Mucosa of descending colon (tissue), 3 donors: ENCODE measurements around the gene HBG1. TPM values are rescaled to one million over a fixed set of nuclear protein-coding genes. Genes with fewer than 3 reads are reported as not detected.

Experiments
- ATAC-seq: fragments of 200-7000 bp; cut with Tn5 transposase; one replicate; pipeline ENCODE4 v1.9.1; 2020; ENCODE audit warnings: mild to moderate bottlenecking, moderate library complexity
- DNase-seq, 3 donors: peaks; one replicate each; pipeline ENCODE4 v3.0.0-alpha.2; 2020
- H3K36me3 ChIP-seq: fragments of 200-600 bp; one replicate; pipeline ENCODE4 v1.8.0; 2021; ENCODE audit warnings: low read depth, mild to moderate bottlenecking
- H3K4me1 ChIP-seq: fragments of 200-600 bp; one replicate; pipeline ENCODE4 v1.8.0; 2021; ENCODE audit warnings: low read depth, mild to moderate bottlenecking
- H3K4me3 ChIP-seq: fragments of 200-600 bp; one replicate; pipeline ENCODE4 v1.8.0; 2021; ENCODE audit warnings: mild to moderate bottlenecking
- H3K9me3 ChIP-seq: fragments of 200-600 bp; one replicate; pipeline ENCODE4 v1.8.0; 2021; ENCODE audit warnings: mild to moderate bottlenecking
- CTCF ChIP-seq: fragments of 200-600 bp; IDR thresholded peaks from one replicate; pipeline ENCODE4 v1.8.0; 2022; ENCODE audit warnings: antibody characterized with exemption, mild to moderate bottlenecking
- intact Hi-C, 2 donors: fragments of 100-400 bp; cut with DNase I in 1 of 2; cut with micrococcal nuclease in 1 of 2; formaldehyde crosslinking; loops; one replicate each; pipeline versions ENCODE4 v1.11.0 to v1.11.1; 2022; cut with DNase I, micrococcal nuclease
- total RNA-seq, 3 donors: library from RNA; stranded (reverse); fragmentation: NEBNext Ultra II Directional in 2 of 3; extraction: Animal tissue kit (Norgen Biotek cat#: 25700) in 2 of 3; gene quantifications; one replicate each; pipeline versions ENCODE4 v1.2.1 to v1.2.4, GENCODE V29; 2021 to 2023
- donor health status: DM: no; HTN: no; CAD: no; lungs with moderate emphysema.
- donor health status: DM: no; HTN: no; CAD: no.
- donor health status: DM: no; HTN: yes; CAD: no.

Gene HBG1
- total RNA-seq, 3 donors from 2014 or later = not detected

- no peaks in the 10 kb centered on the region for H3K9me3 ChIP-seq
- ATAC-seq (no peak), DNase-seq (no peak)
- intact Hi-C loops = no loop called here
- no peak for TF ChIP-seq CTCF
- no peak overlapping the region for H3K4me3 ChIP-seq
- H3K36me3 ChIP-seq = no peaks in the 10 kb centered on the region
- no peaks in the 10 kb centered on the region for H3K4me1 ChIP-seq
These were observed 36.7 kb upstream of the HBG1 start for GRCh38 chr11:5286351-5286750.

- no peak for DNase-seq
- TF ChIP-seq CTCF = no peak
- H3K36me3 ChIP-seq = no peaks in the 10 kb centered on the region
- intact Hi-C loops = no loop called here
- ATAC-seq = no peak
- no peaks in the 10 kb centered on the region for H3K4me1 ChIP-seq
- no peaks in the 10 kb centered on the region for H3K9me3 ChIP-seq
- no peak overlapping the region for H3K4me3 ChIP-seq
These were observed 36.2 kb upstream of the HBG1 start for GRCh38 chr11:5285703-5286340.

DNA sequence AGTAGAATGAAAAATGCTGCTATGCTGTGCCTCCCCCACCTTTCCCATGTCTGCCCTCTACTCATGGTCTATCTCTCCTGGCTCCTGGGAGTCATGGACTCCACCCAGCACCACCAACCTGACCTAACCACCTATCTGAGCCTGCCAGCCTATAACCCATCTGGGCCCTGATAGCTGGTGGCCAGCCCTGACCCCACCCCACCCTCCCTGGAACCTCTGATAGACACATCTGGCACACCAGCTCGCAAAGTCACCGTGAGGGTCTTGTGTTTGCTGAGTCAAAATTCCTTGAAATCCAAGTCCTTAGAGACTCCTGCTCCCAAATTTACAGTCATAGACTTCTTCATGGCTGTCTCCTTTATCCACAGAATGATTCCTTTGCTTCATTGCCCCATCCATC is 35.0 kb upstream of the HBG1 start:
- no peaks in the 10 kb centered on the region for H3K9me3 ChIP-seq
- H3K4me3 ChIP-seq = no peak overlapping the region
- no peaks in the 10 kb centered on the region for H3K4me1 ChIP-seq
- TF ChIP-seq CTCF = no peak
- H3K36me3 ChIP-seq = no peaks in the 10 kb centered on the region
- ATAC-seq (no peak), DNase-seq (no peak)
- intact Hi-C loops = no loop called here

DNA sequence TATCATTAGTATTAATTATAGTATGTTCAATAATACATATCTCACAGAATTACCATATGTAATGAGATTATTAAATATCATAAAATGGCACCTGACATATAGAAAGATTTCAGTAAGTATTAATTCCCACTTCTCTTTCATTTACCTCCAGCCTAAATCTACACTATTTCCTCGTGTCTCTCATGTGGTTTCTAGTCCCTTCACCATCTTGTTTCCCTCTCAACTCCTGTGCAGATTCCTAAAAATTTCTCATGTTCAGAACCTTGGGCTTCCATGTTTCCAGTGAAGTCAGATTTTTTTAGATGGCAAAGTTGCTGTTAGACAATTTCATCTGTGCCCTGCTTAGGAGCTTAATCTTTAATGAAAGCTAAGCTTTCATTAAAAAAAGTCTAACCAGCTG is 34.2 kb upstream of the HBG1 start:
- no peak for TF ChIP-seq CTCF
- H3K9me3 ChIP-seq = no peaks in the 10 kb centered on the region
- intact Hi-C loops = no loop called here
- DNase-seq = no peak
- no peak overlapping the region for H3K4me3 ChIP-seq
- H3K36me3 ChIP-seq = no peaks in the 10 kb centered on the region
- no peak for ATAC-seq
- H3K4me1 ChIP-seq = no peaks in the 10 kb centered on the region

- DNase-seq (no peak), ATAC-seq (no peak)
- Histone ChIP-seq H3K9me3 (no peaks in the 10 kb centered on the region), H3K4me1 (no peaks in the 10 kb centered on the region), H3K4me3 (no peak overlapping the region), H3K36me3 (no peaks in the 10 kb centered on the region)
- TF ChIP-seq CTCF = no peak
- intact Hi-C loops = no loop called here
These were observed 33.4 kb upstream of the HBG1 start for GRCh38 chr11:5283086-5283485.

DNA sequence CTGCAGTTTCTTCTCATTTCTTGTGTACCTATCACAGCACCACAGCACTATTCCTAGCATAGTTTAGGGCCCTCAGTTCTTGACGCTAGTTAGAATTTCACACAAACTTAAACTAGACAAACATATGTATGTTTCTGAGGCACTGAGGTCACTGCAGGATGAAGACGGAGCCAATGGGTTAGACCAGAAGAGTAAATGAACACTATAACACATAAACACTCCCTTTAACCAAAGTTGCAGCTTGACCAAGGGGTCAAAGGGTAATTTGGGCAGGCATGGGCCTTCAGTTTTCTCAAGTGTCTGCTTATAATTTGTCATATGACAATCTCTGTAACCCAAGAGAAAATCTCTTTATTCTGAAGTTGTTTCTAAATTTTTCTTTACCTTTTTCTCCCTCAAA is 33.0 kb upstream of the HBG1 start:
- intact Hi-C loops = no loop called here
- H3K4me1 ChIP-seq = no peaks in the 10 kb centered on the region
- no peaks in the 10 kb centered on the region for H3K36me3 ChIP-seq
- ATAC-seq = no peak
- H3K4me3 ChIP-seq = no peak overlapping the region
- no peaks in the 10 kb centered on the region for H3K9me3 ChIP-seq
- DNase-seq = no peak
- TF ChIP-seq CTCF = no peak
